Uterus (tissue), 2 donors: ENCODE measurements around the gene TFPI2.

ENCODE experiments used
- POLR2A ChIP-seq, 2 donors: fragments of 450-650 bp; IDR thresholded peaks; one replicate each; pipeline ENCODE4 v1.6.1; 2016; ENCODE audit warnings: antibody characterized with exemption in 2 of 2, mild to moderate bottlenecking in 1 of 2, moderate library complexity in 1 of 2
- TF ChIP-seq, protein P1 (sequence below), 4 experiments: fragments of 200-600 bp in 2 of 4; fragments of 450-650 bp in 2 of 4; sonication (generic) in 2 of 4; IDR thresholded peaks; one replicate each; pipeline ENCODE4 v1.5.1; 2016 to 2019; ENCODE audit warnings: antibody characterized with exemption in 4 of 4, mild to moderate bottlenecking in 2 of 4, moderate library complexity in 1 of 4

DNA sequence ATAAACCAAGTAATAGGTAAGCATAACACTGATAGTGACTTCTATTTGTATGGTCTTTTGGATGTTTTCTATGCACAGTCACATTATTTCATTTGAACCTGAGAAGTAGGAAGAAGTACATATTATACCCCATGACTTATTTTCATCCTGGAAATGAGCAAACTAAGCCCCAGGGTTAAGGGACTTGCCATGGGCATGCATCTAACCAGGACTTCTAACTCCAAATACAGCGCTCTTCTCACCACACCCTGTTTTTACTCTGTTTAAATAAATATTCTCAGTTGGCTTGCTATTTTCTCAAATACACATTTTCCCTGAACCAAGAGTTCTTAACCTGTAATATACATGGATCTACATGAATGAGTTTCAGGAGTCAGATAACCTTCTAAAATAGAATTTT is 47.3 kb upstream of the TFPI2 start:
- TF ChIP-seq POLR2A (IDR thresholded peaks at IDR 0.05): no peak
- TF ChIP-seq, protein P1, sequence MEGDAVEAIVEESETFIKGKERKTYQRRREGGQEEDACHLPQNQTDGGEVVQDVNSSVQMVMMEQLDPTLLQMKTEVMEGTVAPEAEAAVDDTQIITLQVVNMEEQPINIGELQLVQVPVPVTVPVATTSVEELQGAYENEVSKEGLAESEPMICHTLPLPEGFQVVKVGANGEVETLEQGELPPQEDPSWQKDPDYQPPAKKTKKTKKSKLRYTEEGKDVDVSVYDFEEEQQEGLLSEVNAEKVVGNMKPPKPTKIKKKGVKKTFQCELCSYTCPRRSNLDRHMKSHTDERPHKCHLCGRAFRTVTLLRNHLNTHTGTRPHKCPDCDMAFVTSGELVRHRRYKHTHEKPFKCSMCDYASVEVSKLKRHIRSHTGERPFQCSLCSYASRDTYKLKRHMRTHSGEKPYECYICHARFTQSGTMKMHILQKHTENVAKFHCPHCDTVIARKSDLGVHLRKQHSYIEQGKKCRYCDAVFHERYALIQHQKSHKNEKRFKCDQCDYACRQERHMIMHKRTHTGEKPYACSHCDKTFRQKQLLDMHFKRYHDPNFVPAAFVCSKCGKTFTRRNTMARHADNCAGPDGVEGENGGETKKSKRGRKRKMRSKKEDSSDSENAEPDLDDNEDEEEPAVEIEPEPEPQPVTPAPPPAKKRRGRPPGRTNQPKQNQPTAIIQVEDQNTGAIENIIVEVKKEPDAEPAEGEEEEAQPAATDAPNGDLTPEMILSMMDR (IDR thresholded peaks at IDR 0.05): no peak
